Left cardiac atrium (tissue), 4 donors: ENCODE data around the gene KCNQ1OT1. TPM values are rescaled to one million over a fixed set of nuclear protein-coding genes. Genes with fewer than 3 reads are reported as not detected.

Experiments
- ATAC-seq, 2 donors: fragments of 200-7000 bp; cut with Tn5 transposase; one replicate each; pipeline ENCODE4 v1.9.1; 2020; ENCODE audit warnings: mild to moderate bottlenecking in 2 of 2, moderate library complexity in 2 of 2
- DNase-seq: peaks from one replicate; pipeline ENCODE4 v3.0.0-alpha.2; 2020
- intact Hi-C, 2 donors: fragments of 100-400 bp; cut with DNase I; formaldehyde crosslinking; loops; one replicate each; pipeline versions ENCODE4 v1.14.1 to v1.15.1; 2022 to 2023
- total RNA-seq, 2 donors: library from RNA; stranded (reverse); fragmentation: NEBNext Ultra II Directional; extraction: Animal tissue kit (Norgen Biotek cat#: 25700); gene quantifications; one replicate each; pipeline ENCODE4 v1.2.1, GENCODE V29; 2021
- donor health status: DM: no; HTN: yes; CAD: no.
- donor health status: DM: no; HTN: yes; CAD: no; lungs with severe emphysema.
- donor health status: DM: yes; HTN: yes; CAD: no.
- donor health status: Dilated cardiomyopathy.

KCNQ1OT1 gene
- total RNA-seq, 2 donors from 2014 or later: 0.59 to 0.81 TPM

GRCh38 chr11:2664791-2665525 is 34.8 kb downstream of the KCNQ1OT1 start:
- DNase-seq (no peak), ATAC-seq (no peak)
- intact Hi-C loops: no loop called here

- ATAC-seq: no peak
- intact Hi-C loops: no loop called here
- no peak for DNase-seq
These were observed 35.4 kb downstream of the KCNQ1OT1 start for GRCh38 chr11:2664376-2664775.

- no peak for ATAC-seq
- intact Hi-C loops: no loop called here
- no peak for DNase-seq
These were observed 35.9 kb downstream of the KCNQ1OT1 start for GRCh38 chr11:2663915-2664314.

GRCh38 chr11:2663506-2663905 is 36.3 kb downstream of the KCNQ1OT1 start:
- DNase-seq (no peak), ATAC-seq (no peak)
- intact Hi-C loops: no loop called here

- ATAC-seq (no peak), DNase-seq (no peak)
- intact Hi-C loops: no loop called here
These were observed 37.1 kb downstream of the KCNQ1OT1 start for GRCh38 chr11:2662430-2663299.

- DNase-seq (no peak), ATAC-seq (no peak)
- intact Hi-C loops: no loop called here
These were observed 37.8 kb downstream of the KCNQ1OT1 start for GRCh38 chr11:2662024-2662312.

- no peak for ATAC-seq
- no peak for DNase-seq
- intact Hi-C loops: no loop called here
These were observed 38.4 kb downstream of the KCNQ1OT1 start for GRCh38 chr11:2661173-2662023.

GRCh38 chr11:2660357-2660939 is 39.3 kb downstream of the KCNQ1OT1 start:
- ATAC-seq (no peak), DNase-seq (no peak)
- intact Hi-C loops: no loop called here

GRCh38 chr11:2657697-2658284 is 42.0 kb downstream of the KCNQ1OT1 start:
- intact Hi-C loops: no loop called here
- ATAC-seq (no peak), DNase-seq (no peak)

GRCh38 chr11:2656859-2657258 is 42.9 kb downstream of the KCNQ1OT1 start:
- intact Hi-C loops: no loop called here
- ATAC-seq (no peak), DNase-seq (no peak)

- intact Hi-C loops: no loop called here
- ATAC-seq (peak in 1 of 2 donors; percentile 40), DNase-seq (no peak)
These were observed 43.8 kb downstream of the KCNQ1OT1 start for GRCh38 chr11:2655834-2656622.

- intact Hi-C loops: no loop called here
- ATAC-seq: no peak
These were observed 44.6 kb downstream of the KCNQ1OT1 start for GRCh38 chr11:2655016-2655719.

GRCh38 chr11:2653930-2654739 is 45.7 kb downstream of the KCNQ1OT1 start:
- ATAC-seq: no peak
- intact Hi-C loops: no loop called here
- no peak for DNase-seq

More at GRCh38 chr11:2655016-2655719, 44.6 kb downstream of the KCNQ1OT1 start:
- no peak for DNase-seq

GRCh38 chr11:2653198-2653551 is 46.6 kb downstream of the KCNQ1OT1 start:
- intact Hi-C loops: no loop called here
- no peak for ATAC-seq
- no peak for DNase-seq

- intact Hi-C loops: no loop called here
- ATAC-seq (peak in 1 of 2 donors; percentile 30), DNase-seq (no peak)
These were observed 47.2 kb downstream of the KCNQ1OT1 start for GRCh38 chr11:2652333-2653197.

GRCh38 chr11:2651826-2652271 is 47.9 kb downstream of the KCNQ1OT1 start:
- DNase-seq: no peak
- intact Hi-C loops: no loop called here
- peak in 1 of 2 donors; percentile 47 for ATAC-seq
